SU-DHL-6 (cell line): Measurements from ENCODE around the gene POU5F2.

Experiments used
- H2AFZ ChIP-seq: fragments of 200-600 bp; sonication (generic); 2 replicates; pipeline ENCODE4 v1.6.1; 2014; ENCODE audit warnings: low read depth, mild to moderate bottlenecking, moderate library complexity, mixed read lengths, antibody characterized with exemption, low read length; ENCODE audit not compliant: severe bottlenecking
- H3F3A ChIP-seq: fragments of 200-600 bp; shearing (Covaris generic); 2 replicates; pipeline ENCODE4 v1.6.0; 2016; ENCODE audit warnings: antibody characterized with exemption, mild to moderate bottlenecking; ENCODE audit not compliant: insufficient read depth
- H3K27ac ChIP-seq: fragments of 200-600 bp; sonication (generic); 2 replicates; pipeline ENCODE4 v1.5.1; 2016; ENCODE audit warnings: low read depth, mild to moderate bottlenecking, low read length, moderate library complexity, mixed read lengths
- H3K27me3 ChIP-seq: fragments of 200-600 bp; sonication (generic), shearing (Covaris generic); 2 replicates; pipeline ENCODE4 v1.6.0; 2014; ENCODE audit warnings: mild to moderate bottlenecking, low read length
- H3K36me3 ChIP-seq: fragments of 200-600 bp; sonication (generic); 2 replicates; pipeline ENCODE4 v1.6.1; 2014; ENCODE audit warnings: mild to moderate bottlenecking, low read length, mixed read lengths
- H3K4me2 ChIP-seq: fragments of 300-600, 200-600 bp; shearing (Covaris generic), sonication (generic); 2 replicates; pipeline ENCODE4 v1.6.0; 2014; ENCODE audit warnings: low read length, low read depth, mild to moderate bottlenecking; ENCODE audit not compliant: poor library complexity, severe bottlenecking
- H3K4me3 ChIP-seq: fragments of 200-600 bp; sonication (generic); 2 replicates; pipeline ENCODE4 v1.5.1; 2014; ENCODE audit warnings: antibody characterized with exemption, low read length, mild to moderate bottlenecking, mixed read lengths; ENCODE audit not compliant: insufficient read depth, poor library complexity, severe bottlenecking
- H3K79me2 ChIP-seq: fragments of 200-600 bp; sonication (generic); 2 replicates; pipeline ENCODE4 v1.6.1; 2014; ENCODE audit warnings: mild to moderate bottlenecking, low read length, moderate library complexity; ENCODE audit not compliant: insufficient read depth
- H3K9ac ChIP-seq: fragments of 200-600 bp; sonication (generic); 2 replicates; pipeline ENCODE4 v1.7.0; 2014; ENCODE audit warnings: mild to moderate bottlenecking, low read length
- H3K9me2 ChIP-seq: fragments of 200-600 bp; sonication (generic); replicated peaks from 2 replicates; pipeline ENCODE4 v1.6.1; 2014; ENCODE audit warnings: low read length; ENCODE audit not compliant: insufficient read depth
- H3K9me3 ChIP-seq: fragments of 200-600 bp; sonication (generic); 2 replicates; pipeline ENCODE4 v1.6.1; 2014; ENCODE audit warnings: low read length, mixed read lengths; ENCODE audit not compliant: insufficient read depth
- H4K20me1 ChIP-seq: fragments of 200-600 bp; sonication (generic); 2 replicates; pipeline ENCODE4 v1.6.1; 2014; ENCODE audit warnings: low read depth, mild to moderate bottlenecking, antibody characterized with exemption, low read length, moderate library complexity, mixed read lengths
- EZH2phosphoT487 ChIP-seq: fragments of 200-600 bp; sonication (generic), shearing (Covaris generic); conservative IDR thresholded peaks from 2 replicates; pipeline ENCODE4 v1.6.1; 2018; ENCODE audit warnings: mild to moderate bottlenecking, antibody characterized with exemption, low read length, moderate library complexity, mixed read lengths
- TF ChIP-seq, protein P1 (sequence below): fragments of 200-600 bp; sonication (generic); IDR thresholded peaks from one replicate; pipeline ENCODE4 v1.5.1; 2017; ENCODE audit warnings: antibody characterized with exemption, mild to moderate bottlenecking, low read length, moderate library complexity; ENCODE audit not compliant: insufficient read depth, poor library complexity, severe bottlenecking

The POU5F2 gene

DNA sequence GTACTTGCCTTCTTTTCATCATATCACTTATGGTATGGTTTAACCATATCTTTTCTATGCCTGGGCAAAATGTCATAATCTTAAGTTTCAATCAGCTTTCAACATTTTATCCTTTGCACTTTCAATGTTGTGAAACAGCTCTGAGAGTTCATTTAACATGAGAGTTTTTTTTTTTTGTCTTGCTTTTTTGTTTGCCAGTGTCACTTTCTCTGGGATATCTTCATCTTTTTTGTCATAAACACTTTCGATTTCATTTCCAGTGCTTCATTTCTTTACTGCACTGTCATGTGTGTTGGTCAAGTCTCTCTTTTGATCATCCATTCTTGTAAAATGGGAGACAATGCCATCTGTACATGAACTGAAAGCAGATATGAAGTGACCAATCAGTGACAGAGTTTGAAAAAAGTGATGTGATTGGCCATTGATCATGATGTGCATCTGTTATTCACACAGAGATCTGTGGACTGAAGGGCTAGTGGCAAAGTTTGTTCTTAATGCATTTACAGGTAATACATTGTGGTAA lies 7.5 kb upstream of the POU5F2 start:
- TF ChIP-seq, protein P1, sequence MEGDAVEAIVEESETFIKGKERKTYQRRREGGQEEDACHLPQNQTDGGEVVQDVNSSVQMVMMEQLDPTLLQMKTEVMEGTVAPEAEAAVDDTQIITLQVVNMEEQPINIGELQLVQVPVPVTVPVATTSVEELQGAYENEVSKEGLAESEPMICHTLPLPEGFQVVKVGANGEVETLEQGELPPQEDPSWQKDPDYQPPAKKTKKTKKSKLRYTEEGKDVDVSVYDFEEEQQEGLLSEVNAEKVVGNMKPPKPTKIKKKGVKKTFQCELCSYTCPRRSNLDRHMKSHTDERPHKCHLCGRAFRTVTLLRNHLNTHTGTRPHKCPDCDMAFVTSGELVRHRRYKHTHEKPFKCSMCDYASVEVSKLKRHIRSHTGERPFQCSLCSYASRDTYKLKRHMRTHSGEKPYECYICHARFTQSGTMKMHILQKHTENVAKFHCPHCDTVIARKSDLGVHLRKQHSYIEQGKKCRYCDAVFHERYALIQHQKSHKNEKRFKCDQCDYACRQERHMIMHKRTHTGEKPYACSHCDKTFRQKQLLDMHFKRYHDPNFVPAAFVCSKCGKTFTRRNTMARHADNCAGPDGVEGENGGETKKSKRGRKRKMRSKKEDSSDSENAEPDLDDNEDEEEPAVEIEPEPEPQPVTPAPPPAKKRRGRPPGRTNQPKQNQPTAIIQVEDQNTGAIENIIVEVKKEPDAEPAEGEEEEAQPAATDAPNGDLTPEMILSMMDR, result no peak
- no peak for TF ChIP-seq EZH2phosphoT487
- Histone ChIP-seq H3K9me2 (no peaks in the 10 kb centered on the region), H3K9ac (no peak overlapping the region), H3K9me3 (no peaks in the 10 kb centered on the region), H3K4me3 (no peak overlapping the region), H3F3A (no peaks in the 10 kb centered on the region), H3K4me2 (no peak overlapping the region), H3K27me3 (no peaks in the 10 kb centered on the region), H2AFZ (no peak overlapping the region), H4K20me1 (no peaks in the 10 kb centered on the region), H3K27ac (no peak overlapping the region), H3K36me3 (no peaks in the 10 kb centered on the region), H3K79me2 (no peaks in the 10 kb centered on the region)

GRCh38 chr5:93746406-93747056 lies 5.1 kb upstream of the POU5F2 start:
- H4K20me1 ChIP-seq, result no peaks in the 10 kb centered on the region
- no peak overlapping the region for H3K4me3 ChIP-seq
- H3K79me2 ChIP-seq, result no peaks in the 10 kb centered on the region
- H3F3A ChIP-seq, result no peaks in the 10 kb centered on the region
- H2AFZ ChIP-seq, result no peak overlapping the region
- TF ChIP-seq, protein P1, result no peak
- TF ChIP-seq EZH2phosphoT487, result no peak
- no peaks in the 10 kb centered on the region for H3K36me3 ChIP-seq
- no peak overlapping the region for H3K27ac ChIP-seq
- no peaks in the 10 kb centered on the region for H3K9me3 ChIP-seq
- H3K27me3 ChIP-seq, result no peaks in the 10 kb centered on the region
- no peak overlapping the region for H3K9ac ChIP-seq
- H3K4me2 ChIP-seq, result no peak overlapping the region
- no peaks in the 10 kb centered on the region for H3K9me2 ChIP-seq

- Histone ChIP-seq H3K79me2 (no peaks in the 10 kb centered on the region), H3K9me3 (no peaks in the 10 kb centered on the region; the same call in 1 of the 2 replicates), H3K4me3 (no peak overlapping the region), H3K4me2 (no peak overlapping the region), H3K27ac (no peak overlapping the region), H3K27me3 (no peaks in the 10 kb centered on the region), H3K9ac (no peak overlapping the region), H3K9me2 (no peaks in the 10 kb centered on the region), H4K20me1 (no peaks in the 10 kb centered on the region), H3F3A (no peaks in the 10 kb centered on the region), H3K36me3 (peaks cover 4% of the 10 kb centered on the region; the same call in 1 of the 2 replicates), H2AFZ (no peak overlapping the region)
- TF ChIP-seq, protein P1, result no peak
- TF ChIP-seq EZH2phosphoT487, result no peak
These were observed 5.1 kb downstream of the POU5F2 start for GRCh38 chr5:93736284-93736683.
